HG02884 (cell line): Measurements from ENCODE around the gene PLS1.
"Not testable (repeated sequence)": the region's sequence is repeated elsewhere in the genome, so short reads cannot be mapped to it uniquely, and the experiment has no call there.

Experiments used
- ATAC-seq: cut with Tn5 transposase; IDR thresholded peaks from one replicate; pipeline ENCODE4 v1.9.1; 2021; ENCODE audit warnings: mild to moderate bottlenecking, moderate library complexity; ENCODE audit not compliant: unreplicated experiment

The PLS1 gene

DNA sequence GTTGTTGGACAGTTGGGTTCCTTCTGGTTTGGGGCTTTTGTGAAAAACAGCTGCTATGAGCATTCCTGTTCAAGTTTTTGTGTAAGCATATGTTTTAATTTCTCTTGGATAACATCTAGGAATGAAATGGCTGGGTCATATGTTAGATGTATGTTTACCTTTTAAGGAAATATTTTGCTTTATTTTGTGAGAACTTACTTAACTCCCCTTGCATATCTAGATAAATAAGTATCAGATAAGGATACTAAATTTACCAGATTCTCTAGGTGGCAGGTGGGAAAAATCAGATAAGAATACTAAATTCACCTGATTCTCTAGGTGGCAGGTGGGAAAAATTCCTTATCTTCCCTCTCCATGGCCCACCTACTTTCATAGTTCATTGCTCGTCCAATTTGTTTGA, 1.1 kb upstream of the PLS1 start:
- no peak for ATAC-seq

DNA sequence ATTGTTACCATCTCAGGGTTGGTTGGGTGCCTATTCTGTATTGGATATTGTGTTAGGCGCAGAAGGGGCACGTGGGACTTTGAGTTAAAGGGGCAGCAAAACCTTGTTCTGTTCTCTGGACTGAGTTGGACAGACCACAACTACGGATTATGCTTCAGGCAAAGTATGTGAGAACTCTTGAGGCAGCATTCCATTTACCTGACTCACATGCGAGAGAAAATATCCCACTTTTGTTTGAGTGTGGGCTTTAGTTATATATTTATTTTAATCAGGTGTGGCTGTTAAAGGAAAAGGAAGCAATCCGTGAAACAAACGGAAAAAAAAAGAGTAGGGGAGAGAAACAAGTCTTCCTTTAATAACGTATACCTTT, 627 bp upstream of the PLS1 start:
- ATAC-seq = no peak

DNA sequence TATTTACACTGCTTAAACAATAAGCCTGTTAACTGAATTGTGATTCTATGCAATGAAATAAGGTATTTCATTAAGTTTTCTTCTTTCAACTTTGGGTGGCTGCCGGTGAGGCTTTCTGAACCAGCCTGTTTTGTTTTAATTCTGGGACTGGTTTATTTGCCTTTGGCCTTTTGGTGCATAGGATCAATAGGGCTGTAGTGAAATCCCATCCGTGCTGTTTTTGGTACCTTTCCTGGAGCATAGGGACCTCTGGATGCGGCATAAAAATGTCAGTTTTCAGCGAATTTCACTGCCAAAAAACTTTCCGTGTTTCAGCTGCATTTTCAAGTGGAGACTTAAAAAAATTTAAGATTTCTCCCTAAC, 514 bp downstream of the PLS1 start:
- no peak for ATAC-seq

DNA sequence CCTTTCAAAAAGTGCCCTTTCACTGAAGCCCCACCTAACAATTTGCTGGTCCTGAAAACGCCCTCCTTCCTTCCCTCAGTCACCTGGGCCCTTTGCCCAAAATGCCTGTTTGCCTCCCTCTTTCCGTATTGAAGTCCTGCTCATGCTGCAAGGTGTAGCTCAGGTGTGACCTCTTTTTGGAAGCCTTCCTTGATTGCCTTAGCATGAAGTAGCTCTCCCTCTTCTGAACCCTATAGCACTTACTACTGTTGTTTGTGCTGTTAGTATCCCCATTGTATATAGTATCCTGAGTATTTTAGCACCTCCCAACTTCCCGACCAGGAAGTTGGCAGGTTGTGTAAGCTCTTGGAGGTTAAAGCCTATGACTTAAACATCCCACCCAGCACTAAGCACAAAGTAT, 1.7 kb downstream of the PLS1 start:
- no peak for ATAC-seq

DNA sequence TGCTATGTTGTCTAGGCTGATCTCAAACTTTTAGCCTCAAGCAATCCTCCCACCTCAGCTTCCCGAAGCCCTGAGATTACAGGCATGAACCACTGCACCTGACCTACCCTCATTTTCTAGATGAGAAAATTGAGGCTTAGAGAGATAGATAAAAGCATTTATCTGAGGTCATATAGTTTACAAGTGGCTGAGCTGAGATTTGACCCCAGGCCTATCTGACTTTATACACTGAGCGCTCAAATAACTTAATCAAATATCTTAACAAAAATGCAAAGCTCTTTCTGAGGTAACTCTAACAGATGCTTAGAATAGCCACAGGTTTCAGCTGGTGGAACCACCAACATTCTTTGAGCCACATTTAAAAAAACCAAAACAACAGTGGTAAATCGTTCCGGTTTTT, 5.5 kb downstream of the PLS1 start:
- ATAC-seq = no peak

DNA sequence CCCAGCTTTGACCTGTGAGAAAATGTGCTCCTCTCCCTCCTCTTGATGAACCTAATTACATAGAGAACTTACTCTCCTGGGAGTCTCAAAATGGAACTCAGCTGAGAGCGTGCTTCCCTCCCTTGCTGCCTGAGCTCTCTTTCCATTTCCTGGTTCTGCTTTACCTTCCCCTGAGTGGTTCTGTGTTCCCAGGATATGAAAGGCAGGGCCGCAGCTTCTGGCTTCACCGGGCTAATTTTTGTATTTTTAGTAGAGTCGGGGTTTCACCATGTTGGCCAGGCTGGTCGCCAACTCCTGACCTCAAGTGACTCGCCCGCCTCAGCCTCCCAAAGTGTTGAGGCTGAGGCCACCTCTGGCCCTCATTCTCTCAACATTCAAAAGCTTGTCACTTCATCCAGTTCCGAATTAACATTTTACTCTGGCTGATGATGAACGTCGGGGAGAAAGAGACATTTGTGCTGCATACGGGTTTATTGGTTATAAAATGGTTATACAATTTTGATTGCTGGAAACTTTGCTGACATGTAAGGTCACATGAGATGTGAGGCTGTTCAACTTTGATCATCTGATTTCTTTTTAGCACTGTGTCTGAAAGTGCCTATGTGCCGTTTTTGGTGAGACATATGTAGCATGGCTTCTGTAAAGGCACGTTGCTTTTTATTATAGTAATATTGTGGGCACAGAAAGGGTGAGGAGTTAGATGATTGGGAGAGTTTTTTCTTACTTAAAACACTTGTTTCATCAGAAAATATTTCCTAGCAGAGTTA, 6.6 kb downstream of the PLS1 start:
- no peak for ATAC-seq

DNA sequence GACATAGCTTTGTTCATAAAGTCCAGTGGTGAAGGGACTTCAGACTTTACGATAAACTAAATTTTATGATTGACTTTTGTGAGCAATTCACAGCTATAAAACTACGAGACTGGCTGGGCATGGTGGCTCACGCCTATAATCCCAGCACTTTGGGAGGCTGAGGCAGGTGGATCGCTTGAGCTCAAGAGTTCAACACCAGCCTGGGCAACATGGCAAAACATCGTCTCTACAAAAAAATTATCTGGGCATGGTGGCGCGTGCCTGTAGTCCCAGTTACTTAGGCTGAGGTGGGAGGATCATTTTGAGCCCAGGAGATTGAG, 7.2 kb downstream of the PLS1 start:
- ATAC-seq = not testable (repeated sequence)

DNA sequence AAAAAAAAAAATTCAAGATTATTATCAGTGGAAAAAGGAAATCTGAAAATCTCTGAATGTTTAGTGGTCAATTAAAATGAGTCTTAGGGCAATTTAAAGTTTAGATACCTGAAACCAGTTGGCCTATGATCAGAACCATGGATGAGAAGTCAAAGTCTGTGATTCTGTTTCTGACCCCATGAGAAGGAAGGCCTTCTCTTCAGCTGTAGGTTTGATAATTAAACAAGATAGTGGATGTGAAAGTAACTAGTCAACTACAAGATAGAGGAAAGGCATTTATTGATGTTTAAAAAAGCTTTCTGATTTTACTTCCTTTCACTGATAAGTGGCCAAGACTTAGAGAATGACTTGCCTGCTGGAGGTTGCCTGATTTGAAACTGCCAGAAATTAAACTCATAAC, 8.7 kb downstream of the PLS1 start:
- no peak for ATAC-seq

DNA sequence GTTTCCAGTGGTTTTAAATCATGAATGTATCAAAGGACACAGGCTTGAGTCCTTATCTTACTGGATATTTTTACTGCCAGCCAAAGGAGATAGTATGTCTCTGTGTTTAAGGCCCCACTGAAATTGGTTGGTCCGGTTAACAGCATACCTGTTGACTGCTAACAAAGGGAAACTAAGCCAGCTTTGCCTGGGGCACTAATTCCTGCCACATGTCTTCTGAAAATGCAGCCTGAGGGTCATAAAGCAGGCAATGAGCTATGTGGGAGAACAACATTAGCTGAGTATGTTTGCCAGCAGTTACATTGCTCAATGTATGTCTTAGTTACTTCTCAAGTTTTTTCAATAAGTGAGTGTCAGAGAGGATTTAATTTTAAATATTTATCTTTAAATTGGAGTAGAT, 12.4 kb downstream of the PLS1 start:
- no peak for ATAC-seq

DNA sequence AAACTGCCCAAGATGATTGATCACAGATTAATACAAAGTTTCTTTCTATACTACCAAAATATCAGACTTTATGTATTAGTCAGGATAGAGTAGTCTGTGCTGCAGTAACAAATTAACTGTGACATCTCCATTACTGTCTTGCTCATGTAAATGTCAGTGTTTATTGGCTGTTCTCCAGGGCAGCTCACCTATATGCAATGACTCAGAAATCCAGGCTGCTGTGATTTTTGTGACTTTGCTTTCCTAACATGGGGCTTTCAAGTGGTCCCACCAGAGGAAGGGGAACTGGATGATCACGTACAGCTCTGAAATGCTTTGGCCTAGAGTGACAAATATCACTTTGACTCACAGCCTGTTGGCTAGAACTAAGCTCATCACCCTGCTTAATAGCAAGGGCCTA, 12.9 kb downstream of the PLS1 start:
- ATAC-seq = no peak

DNA sequence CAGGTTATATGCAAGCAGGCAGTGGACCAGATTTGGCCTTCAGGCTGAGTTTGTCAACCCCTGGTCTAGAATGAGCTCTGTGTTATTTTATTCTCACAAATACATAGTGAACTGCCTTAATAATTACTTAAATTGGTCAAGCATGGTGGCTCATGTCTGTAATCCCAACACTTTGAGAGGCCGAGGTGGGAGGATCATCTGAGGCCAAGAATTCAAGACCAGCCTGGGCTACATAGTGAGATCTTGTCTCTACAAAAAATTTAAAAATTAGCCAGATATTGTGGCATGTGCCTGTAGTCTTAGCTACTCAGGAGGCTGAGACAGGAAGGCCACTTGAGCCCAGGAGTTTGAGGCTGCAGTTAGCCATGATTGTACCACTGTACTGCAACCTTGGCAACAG, 15.0 kb downstream of the PLS1 start:
- no peak for ATAC-seq

DNA sequence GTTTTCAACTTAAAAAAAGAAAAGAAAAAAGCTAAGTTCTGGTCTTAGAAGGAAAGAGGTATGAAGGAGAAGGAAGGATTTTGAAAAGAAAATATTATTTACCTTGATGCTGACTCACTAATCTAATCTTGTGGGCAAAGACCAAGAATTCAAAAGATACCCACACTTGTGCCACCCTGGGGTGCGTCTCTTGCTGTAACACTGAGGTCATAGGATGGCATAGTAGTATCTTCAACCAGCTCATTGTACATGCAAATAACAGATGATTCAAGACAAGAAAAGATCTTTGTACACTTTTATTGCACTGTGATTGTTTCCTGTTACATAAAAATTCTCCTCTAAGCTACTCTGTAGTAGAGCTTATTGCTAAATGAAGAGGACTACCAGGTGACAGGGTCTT, 17.3 kb downstream of the PLS1 start:
- ATAC-seq = no peak

DNA sequence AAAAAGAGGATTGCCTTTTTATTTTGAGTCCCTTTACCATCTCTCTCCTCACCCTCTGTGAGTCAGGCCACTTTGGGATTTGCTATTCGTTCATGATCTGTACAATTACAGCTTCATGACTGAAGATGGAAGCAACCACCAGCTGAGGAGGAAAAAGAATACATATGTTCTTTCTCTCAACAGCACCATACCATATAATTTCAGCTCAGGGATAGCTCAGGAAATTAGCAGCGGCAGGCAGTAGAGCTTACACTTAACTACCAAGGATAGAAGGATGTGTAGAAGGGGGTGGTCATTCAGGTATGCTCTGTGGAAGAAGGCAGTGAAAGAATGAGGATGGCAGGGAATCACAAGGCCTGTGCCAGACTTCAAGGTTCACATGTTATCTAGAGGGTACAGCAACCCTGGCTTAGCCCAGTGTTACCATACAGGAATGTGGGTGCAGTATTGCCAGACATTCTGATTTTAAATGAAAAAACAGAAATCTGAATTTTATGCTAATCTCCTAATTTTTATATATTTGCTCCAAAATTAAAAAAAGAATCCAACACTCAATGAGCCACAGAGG, 17.9 kb downstream of the PLS1 start:
- no peak for ATAC-seq

DNA sequence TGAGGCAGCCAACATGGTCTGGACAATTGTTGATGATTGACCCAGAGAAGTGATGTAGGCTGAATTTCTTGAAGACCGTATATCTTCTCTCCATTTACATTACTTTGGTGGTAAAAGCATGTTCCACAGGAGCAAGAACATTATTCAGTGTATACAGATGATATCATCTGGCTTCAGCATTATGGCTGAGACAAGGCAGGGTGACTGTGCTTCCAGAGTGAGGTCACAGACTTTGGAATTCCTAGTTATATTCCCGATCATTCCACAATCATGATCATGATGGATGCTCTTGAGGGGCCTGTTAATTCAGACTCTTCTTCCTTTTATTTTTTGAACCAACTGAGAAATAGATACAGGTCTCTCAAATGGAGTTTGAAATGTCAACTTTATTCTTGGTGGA, 19.0 kb downstream of the PLS1 start:
- ATAC-seq = no peak

DNA sequence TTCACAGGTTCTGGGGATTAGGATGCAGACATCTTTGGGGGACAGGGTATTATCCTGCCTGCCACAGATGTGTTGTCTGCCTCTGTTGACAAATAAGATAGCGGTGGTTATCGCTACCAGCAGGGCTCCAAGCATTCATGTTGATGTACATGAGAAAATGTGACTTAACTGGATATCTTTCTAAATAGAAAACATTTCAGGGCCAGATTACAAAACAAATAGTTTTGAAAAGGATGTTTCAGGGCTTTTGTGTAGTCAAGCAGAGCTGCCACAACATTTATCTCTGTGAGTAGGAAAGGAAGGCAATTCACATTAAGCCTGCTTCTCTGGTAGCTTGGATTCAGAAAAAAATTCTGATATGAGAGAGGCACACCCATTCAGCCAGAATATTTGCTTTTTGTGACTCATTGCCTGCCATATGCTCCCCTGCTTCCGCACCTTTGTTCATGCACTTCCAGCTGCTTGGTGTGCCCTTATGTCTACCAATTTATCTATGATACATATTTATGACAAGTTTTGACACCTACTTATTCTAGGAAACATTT, 22.8 kb downstream of the PLS1 start:
- no peak for ATAC-seq

DNA sequence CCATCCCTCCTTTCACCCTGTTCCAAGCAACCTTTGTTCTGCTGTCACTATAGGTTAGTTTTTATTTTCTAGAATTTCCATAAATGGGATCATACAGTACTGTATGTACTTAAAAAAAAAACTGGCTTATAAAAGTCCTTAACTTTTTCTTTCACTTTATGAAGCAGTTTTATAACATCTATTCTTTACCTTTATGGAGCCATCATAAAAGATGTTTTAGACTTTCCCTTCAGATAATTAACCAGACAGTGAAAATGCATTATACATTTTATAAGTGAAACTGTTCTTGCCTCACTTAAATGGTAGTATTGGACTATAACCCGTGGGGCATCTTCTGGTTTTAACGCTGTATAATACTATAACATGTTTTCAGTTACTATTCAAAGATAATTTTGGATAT, 26.2 kb downstream of the PLS1 start:
- no peak for ATAC-seq

DNA sequence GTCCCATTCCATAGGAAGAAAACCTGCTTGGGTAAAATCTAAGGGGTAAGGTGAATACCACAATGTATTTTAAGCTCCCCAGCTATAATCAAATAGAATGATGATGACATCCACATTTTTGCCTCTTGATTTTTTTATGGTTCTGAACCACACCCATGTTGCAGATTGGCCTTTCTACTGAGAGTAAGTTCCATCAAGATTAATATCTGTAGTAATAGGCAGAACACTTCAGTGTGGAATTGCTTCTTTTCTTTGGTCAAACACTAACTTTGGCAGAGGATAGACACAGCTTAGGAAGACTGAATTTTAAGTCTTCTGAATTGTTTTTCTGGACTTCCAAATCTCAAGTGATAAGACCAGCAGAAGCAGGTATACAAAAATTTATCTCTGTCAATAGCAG, 27.0 kb downstream of the PLS1 start:
- ATAC-seq = no peak

DNA sequence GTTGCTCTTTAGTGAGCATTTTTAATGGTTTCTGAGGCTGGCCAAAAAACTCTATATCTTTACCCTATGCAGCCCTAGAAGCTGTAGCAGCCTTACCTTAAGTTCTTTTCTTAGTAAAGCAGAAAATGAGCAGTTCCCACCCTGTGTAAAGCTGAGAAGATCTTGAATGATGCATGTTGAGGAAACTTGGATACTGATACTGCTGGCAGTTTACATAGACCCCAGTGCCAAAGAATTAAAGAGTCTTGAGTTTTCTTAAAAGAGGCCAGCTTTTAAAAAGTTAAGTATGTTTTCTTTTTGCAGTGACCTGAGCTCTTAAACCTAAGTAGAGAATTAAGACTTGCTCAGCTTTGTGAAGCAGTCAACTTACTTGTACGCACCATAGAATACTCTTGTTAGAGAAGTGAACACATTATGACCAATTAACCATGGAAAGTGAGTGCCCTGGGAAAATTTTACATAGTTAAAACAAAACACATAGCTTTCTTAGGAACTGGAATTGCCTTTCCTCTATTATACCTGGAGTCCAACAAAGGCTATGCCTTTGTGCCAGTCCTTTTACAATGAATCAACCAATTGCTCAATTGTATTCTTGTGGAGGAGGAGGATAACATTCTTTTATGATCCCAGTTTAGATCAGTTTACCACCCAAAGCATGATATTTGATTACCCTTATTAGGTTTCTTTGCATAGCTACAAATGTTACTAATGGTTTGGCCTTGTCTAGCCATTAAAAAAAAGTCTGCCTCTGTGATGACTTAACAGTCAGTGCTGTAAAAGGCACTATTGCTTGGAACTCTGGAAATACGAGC, 28.4 kb downstream of the PLS1 start:
- ATAC-seq = no peak

DNA sequence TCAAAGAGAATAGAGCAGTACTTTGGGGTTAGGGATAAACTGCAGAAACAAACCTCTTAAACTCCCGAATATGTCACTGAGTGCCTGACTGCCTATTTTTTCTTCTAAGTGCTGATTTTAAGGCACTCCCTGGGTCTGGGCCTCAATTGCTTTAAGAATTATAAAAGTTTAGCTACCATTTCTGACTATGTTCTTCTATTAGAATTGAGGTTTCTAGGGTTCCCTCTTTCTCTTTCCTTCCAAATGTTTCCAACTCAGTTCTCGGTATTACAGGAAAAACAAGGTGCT, 28.9 kb downstream of the PLS1 start:
- ATAC-seq = no peak

DNA sequence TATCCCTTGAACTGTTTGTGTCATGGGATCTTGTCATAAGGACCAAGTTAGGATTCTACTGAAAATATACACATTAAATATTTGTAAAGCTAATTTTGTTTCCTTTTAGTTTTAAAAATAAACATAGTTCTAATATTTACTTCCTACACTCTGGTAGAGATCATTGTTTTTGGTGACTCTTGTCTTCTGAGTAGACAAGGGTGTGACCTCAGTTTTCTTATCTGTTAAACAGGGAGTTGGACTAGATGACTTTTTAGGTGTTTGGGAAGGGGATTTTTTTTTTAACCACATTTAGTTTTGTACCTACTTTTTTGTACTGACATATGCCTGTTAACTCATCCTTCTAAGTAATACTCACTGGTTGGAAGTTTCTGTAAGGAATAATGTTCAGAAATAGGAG, 30.8 kb downstream of the PLS1 start:
- ATAC-seq = no peak

DNA sequence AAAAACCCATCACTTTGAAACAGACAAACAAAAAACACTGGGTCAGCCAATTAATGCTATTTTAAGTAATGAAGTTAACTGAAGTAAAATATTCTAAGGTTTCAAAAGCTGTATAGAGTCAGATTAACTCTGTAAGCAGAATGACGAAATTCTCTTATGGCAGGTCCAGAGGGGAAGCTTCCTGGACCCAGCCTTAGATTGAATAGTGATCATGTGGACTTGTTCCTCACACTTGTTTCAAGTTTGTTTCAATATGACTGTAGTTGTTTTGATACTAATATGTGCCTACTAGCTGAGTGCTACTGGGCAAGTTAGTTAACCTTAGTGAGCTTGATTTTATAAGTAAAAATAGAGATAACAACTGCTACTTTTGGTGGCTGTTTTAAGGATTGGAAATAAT, 32.6 kb downstream of the PLS1 start:
- no peak for ATAC-seq

DNA sequence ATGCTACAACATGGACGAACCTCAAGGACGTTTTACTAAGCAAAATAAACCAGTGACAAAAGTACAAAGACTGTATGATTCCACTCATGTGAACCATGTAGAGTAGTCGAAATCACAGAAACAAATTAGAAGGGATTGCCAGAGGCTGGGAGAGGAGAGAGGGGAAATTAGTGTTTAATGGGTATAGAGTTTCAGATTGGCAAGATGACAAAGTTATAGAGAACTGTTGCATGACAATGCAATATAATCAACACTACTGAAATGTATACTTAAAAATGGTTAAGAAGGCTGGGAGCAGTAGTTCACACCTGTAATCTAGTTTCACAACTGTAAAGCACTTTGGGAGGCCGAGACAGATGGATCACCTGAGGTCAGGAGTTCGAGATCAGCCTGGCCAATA, 36.9 kb downstream of the PLS1 start:
- no peak for ATAC-seq

DNA sequence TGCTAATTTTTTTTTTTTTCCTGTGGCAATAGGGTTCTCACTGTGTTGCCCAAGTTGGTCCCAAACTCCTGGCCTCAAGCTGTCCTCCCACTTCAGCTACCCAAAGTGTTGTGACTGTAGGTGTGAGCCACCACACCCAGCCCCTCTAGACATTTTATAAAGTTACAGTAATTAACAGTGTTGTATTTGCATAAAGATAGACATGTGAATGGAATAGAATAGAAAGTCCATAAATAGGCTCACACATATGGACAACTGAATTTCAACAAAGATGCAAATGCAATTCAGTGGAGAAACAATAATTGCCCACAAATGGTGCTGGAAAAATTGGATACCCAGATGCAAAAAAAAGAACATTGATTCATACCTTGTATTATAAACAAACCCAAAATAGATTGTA, 39.9 kb downstream of the PLS1 start:
- no peak for ATAC-seq
